Stimulated activated CD8-positive, alpha-beta memory T cell treated with anti-CD3 and anti-CD28 coated beads, Interleukin-7, amount 100 ng/mL, for 1 hour (primary cell): ENCODE results near the gene ASCC2.

Experiments
- DNase-seq, 2 donors: peaks; one replicate each; pipeline ENCODE4 v3.0.0-alpha.2; 2020; ENCODE audit warnings: low read depth in 2 of 2

Gene ASCC2

GRCh38 chr22:29784451-29785361, 53.4 kb downstream of the ASCC2 start:
- DNase-seq = no peak

GRCh38 chr22:29782061-29782845, 55.8 kb downstream of the ASCC2 start:
- DNase-seq = no peak

DNA sequence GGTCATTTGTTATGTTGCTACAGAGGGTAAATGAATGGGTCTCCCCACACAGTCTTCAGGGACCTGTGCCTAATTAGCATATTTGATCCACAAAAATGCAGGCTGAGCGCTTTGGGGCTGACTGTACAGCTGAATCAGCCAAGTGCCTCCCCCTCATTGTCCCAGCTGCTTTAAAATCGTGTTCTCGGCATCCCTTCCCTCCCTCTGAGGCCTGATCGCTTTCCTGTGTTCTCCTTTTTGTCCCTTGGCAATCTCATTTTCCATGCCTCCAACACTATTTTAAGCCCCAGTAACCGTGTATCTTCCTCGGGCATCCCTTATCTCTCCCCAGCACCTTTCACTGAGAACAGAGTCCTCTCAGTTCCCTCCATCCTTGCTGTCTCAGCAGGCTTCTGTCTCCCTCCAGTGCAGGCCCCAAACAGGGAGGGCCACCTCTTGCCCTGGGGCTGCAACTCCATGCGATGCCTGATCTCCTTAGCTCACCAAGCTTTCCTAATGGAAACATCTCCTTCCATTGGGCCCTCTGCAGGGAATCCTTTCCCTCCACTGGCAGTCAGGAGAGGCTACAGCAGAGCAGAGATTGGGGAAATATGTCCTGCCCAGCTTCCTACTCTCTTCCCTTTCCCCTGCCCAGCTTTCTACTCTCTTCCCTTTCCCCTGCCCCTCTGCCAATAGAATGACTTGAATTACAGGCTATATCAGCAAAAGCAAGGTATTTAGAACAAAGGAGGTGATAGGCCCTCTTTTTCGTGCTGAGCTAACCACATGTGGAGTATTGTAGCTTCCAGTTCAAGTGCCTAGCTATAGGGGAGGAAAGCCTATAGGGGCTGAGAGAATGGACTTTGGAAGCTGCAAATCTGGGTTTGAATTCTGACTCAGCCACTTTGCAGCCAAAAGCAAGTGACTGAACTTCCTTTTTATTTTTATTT, 57.1 kb downstream of the ASCC2 start:
- DNase-seq = no peak

DNA sequence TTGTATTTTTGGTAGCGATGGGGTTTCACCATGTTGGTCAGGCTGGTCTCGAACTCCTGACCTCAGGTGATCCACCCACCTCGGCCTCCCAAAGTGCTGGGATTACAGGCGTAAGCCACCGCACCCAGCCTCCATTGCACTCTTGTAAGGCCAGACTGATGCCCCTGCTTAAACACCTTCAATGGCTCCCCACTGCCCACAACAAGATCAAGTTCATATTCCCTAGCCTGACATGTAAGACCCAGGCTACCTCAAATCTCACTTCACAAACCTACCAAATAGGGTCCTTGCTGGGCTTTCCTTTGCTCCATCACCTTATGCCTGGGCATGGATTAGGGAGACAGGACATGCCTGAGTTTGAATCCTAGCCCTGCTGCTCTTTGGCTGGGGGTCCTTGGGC, 57.9 kb downstream of the ASCC2 start:
- no peak for DNase-seq

- DNase-seq = no peak
These were observed 64.8 kb downstream of the ASCC2 start for GRCh38 chr22:29773233-29773632.

- no peak for DNase-seq
These were observed 65.9 kb downstream of the ASCC2 start for GRCh38 chr22:29772170-29772641.

- DNase-seq = no peak
These were observed 68.3 kb downstream of the ASCC2 start for GRCh38 chr22:29769723-29770321.

DNA sequence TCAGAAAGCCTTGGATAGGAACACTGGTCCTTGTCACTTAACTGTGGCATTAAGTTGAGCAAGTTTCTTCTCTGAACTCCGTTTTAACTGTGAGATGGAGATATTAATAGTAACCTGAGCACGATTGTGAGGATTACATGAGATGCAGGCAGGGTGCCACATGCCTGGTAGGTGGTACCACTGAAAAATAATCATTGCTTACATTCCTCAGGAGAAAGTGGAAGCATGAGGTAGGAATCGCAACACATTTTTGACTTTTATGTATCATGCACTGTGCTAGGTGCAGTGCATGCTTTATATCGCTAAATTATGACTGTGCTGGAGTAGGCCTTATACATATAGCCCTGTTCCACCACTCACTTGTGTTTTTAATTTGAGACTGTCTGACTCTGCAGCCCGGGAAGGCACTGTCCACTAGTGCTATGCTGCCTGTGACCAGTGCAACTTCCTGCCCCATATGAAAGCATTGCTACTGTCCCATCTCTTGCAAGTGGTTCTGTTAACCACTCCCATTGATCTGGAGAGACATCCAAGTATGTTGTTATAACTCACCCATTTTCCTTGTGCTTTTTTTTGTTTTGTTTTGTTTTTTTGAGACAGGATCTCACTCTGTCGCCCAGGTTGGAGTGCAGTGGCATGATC, 69.9 kb downstream of the ASCC2 start:
- no peak for DNase-seq

DNA sequence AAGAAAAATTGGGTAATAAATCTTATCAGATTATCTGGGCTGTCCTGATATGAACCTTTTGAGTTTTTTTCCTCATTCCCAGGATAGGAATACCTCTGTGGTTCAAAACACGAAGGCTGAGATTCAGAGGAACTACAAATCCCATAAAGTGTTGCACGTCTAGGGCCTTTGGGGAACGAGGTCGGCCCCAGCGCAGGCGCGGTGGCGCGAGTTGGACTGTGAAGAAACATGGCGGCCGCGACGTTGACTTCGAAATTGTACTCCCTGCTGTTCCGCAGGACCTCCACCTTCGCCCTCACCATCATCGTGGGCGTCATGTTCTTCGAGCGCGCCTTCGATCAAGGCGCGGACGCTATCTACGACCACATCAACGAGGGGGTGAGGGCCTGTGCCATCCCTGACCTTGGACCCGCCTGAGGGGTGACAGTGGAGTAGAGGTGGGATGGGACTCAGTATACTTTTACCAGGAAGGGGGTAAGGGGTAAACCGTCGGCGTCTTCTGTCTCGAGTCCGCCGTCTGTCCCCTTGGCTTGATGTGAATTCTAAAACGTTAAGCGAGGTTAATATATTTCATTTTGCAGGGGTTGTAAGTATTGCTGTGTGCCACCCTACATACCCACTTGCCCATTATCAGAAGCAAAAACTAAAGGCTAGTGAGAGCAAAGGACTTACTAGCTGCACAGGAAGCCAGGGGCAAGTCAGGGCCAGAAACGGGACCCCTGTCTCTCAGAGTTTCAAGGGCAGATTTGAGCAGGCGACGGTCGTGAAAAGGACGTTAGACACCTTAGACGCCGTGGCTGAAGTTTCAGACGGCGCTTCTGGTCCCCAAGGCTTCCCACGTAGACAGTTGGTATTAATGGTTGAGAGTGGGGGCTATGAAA, 70.7 kb downstream of the ASCC2 start, which contains the start of gene UQCR10:
TSS of gene UQCR10 (plus strand) at position 199 of the 881 bp plus-strand sequence. CDS start at position 229, 30 bp downstream.
- DNase-seq = peak; percentile 74 to 81

DNA sequence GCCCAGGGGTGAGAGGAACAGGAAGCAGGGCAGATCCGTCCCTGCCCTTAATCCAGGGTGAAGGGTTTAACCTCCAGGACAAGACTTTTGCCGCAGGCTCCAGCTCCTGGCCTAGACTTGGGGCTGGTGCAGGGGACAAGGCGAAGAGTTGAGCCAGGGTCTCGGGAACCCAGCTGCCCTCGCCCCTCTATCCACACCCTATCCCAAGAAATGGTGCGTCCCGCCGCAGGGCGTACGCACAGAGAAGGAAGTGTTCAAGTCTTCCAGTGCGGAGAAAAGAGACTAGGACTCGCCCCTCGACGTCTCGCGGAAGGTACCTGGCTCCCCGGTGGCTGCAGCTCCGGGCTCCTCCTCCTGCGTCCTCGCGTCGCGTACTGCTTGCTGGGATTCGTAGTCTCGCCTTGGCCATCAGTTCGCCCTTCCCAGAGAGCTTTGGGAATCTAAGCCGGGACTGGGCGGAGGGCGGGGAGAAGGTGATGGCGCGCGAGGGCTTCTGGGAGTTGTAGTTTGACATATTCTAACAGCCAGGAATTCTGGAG, 71.4 kb downstream of the ASCC2 start, which contains the start of gene ZMAT5:
TSS of gene ZMAT5 (minus strand) at position 376 of the 539 bp plus-strand sequence. CDS start 18,463 bp downstream, outside the sequence.
- DNase-seq = peak; percentile 76 to 79

DNA sequence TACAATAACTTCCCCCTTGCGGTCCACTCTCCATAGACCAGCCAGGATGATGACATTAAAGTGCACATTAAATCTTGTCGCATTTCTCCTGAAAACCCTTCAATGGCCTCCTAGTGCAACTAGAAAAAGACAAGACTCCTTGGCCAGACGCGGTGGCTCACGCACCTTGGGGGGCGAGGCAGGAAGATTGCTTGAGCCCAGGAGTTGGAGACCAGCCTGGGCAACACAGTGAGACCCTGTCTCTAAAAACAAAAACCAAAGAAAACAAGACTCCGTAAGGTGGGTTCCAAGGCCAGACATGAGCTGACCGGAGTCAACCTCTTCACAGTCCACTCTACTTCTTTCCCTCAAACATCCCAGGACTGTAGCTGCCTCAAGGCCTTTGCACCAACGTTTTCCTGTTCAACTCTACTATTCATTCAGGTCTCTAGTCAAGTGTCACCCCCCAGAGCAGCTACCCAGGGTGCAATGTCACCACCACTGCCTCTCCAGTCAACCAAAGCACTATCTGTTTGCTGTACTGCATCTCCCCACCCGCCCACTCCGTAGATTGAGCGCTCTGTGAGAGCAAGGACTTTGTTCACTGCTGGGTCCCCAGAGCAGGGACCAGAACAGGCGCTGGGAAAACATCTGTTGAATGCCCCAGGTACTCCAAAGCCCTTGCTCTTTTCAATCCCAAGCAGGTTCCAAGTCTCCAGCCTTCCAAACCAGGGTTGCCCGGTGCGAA, 72.0 kb downstream of the ASCC2 start:
- DNase-seq = no peak

DNA sequence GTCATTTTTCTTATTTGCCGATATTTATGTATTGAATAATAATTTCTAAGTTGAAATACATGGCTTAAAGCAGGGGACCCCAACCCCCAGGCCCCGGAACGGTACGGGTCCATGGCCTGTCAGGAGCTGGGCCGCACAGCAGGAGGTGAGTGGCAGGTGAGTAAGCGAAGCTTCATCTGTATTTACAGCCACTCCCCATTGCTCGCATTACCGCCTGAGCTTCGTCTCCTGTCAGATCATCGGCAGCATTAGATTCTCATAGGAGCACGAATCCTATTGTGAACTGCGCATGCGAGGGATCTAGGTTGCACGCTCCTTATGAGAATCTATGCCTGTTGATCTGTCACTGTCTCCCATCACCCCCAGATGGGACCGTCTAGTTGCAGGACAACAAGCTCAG, 75.8 kb downstream of the ASCC2 start:
- DNase-seq = no peak

GRCh38 chr22:29758959-29759358, 79.1 kb downstream of the ASCC2 start:
- no peak for DNase-seq

DNA sequence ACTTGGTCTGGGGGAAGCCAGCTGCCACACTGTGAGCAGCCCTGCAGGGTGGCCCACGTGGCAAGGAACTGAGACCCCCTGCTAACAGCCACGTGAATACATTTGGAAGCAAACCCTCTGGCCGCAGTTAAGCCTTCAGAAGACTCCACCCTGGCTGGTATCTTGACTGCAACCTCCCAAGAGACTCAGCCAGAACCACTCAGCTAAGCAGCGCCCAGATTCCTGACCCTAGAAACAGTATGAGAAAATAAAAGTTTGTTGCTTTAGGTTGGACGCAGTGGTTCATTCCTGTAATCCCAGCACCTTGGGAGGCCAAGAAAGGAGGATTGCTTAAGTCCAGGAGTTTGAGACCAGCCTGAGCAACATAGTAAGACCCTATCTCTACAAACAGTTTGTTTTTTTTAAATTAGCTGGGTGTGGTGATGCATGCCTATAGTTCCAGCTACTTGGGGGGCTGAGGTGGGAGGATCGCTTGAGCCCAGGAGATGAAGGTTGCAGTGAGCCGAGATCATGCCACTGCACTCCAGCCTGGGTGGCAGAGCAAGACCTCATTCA, 79.9 kb downstream of the ASCC2 start:
- DNase-seq = no peak

DNA sequence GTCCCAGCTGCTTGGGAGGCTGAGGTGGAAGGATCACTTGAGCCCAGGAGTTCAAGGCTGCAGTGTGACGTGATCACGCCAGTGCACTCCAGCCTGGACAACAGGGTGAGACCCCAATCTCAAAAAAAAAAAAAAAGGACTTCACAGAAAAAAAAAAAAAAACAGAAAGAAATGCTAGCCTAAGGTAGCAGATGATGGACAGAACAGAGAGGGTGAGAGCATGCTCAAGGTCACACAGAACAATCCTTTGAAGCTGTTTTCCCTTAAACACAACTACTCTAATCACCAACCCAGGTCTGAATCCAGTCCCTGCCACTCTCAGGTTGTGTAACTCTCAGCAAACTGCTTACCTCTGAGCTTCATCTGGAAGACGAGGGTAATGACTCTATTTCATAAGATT, 81.0 kb downstream of the ASCC2 start:
- DNase-seq = no peak

GRCh38 chr22:29756341-29756740, 81.7 kb downstream of the ASCC2 start:
- DNase-seq = no peak

GRCh38 chr22:29755889-29756288, 82.2 kb downstream of the ASCC2 start:
- DNase-seq = no peak
